Calu3 (cell line): ENCODE results near the gene SPHK2. TPM values are rescaled to one million over a fixed set of nuclear protein-coding genes. Genes with fewer than 3 reads are reported as not detected.
"Not testable (repeated sequence)": the region's sequence is repeated elsewhere in the genome, so short reads cannot be mapped to it uniquely, and the experiment has no call there.

Experiments
- BruUV-seq: library from RNA; stranded (reverse); fragments of 400-500 nt; replicated peaks from 2 replicates; lab custom pipeline; 2021; lab: Mats Ljungman, UMichigan
- CTCF ChIA-PET: fragments of 300-600 bp; sonication (Branson Sonifier 250); formaldehyde crosslinking; loops from one replicate; lab custom pipeline; 2022; ENCODE audit warnings: antibody characterized with exemption; lab: Charles Lee
- DNase-seq: peaks from one replicate; pipeline ENCODE4 v3.0.0; 2022
- H3K27ac Mint-ChIP-seq: one replicate; pipeline ENCODE4 v1.8.0; 2022; ENCODE audit warnings: mixed read lengths; ENCODE audit not compliant: unreplicated experiment
- H3K27me3 Mint-ChIP-seq: one replicate; pipeline ENCODE4 v1.8.0; 2022; ENCODE audit warnings: mixed read lengths; ENCODE audit not compliant: unreplicated experiment
- H3K36me3 Mint-ChIP-seq: one replicate; pipeline ENCODE4 v1.8.0; 2022; ENCODE audit warnings: mild to moderate bottlenecking, moderate library complexity, mixed read lengths; ENCODE audit not compliant: insufficient read depth, unreplicated experiment
- H3K4me1 Mint-ChIP-seq: one replicate; pipeline ENCODE4 v1.8.0; 2022; ENCODE audit warnings: mild to moderate bottlenecking, low read depth, mixed read lengths; ENCODE audit not compliant: unreplicated experiment
- H3K4me3 Mint-ChIP-seq: one replicate; pipeline ENCODE4 v1.8.0; 2022; ENCODE audit warnings: mild to moderate bottlenecking, low read depth, moderate library complexity, mixed read lengths; ENCODE audit not compliant: unreplicated experiment
- H3K9me3 Mint-ChIP-seq: one replicate; pipeline ENCODE4 v1.8.0; 2022; ENCODE audit warnings: low read depth, mixed read lengths; ENCODE audit not compliant: unreplicated experiment
- intact Hi-C: fragments of 100-400 bp; cut with micrococcal nuclease; formaldehyde crosslinking; loops from one replicate; pipeline ENCODE4 v1.10.0; 2022; ENCODE audit not compliant: unreplicated experiment
- total RNA-seq: library from RNA; stranded (reverse); gene quantifications from 2 replicates; pipeline ENCODE4 v1.2.3, GENCODE V29; 2022
- TF ChIP-seq, protein P1 (sequence below): fragments of 200-600 bp; IDR thresholded peaks from one replicate; pipeline ENCODE4 v1.8.0; 2022; ENCODE audit warnings: antibody characterized with exemption; ENCODE audit not compliant: unreplicated experiment

The SPHK2 gene
- total RNA-seq, 1 experiment from 2014 or later = 24.2 TPM

GRCh38 chr19:48651683-48652048 is 32.4 kb downstream of the SPHK2 start:
- no peaks in the 10 kb centered on the region for H3K36me3 Mint-ChIP-seq
- no TSS peak for BruUV-seq
- H3K27me3 Mint-ChIP-seq = peaks cover 17% of the 10 kb centered on the region
- no peak overlapping the region for H3K27ac Mint-ChIP-seq
- no peak for DNase-seq
- intact Hi-C loops = no loop called here
- H3K4me1 Mint-ChIP-seq = peaks cover 10% of the 10 kb centered on the region
- TF ChIP-seq, protein P1, sequence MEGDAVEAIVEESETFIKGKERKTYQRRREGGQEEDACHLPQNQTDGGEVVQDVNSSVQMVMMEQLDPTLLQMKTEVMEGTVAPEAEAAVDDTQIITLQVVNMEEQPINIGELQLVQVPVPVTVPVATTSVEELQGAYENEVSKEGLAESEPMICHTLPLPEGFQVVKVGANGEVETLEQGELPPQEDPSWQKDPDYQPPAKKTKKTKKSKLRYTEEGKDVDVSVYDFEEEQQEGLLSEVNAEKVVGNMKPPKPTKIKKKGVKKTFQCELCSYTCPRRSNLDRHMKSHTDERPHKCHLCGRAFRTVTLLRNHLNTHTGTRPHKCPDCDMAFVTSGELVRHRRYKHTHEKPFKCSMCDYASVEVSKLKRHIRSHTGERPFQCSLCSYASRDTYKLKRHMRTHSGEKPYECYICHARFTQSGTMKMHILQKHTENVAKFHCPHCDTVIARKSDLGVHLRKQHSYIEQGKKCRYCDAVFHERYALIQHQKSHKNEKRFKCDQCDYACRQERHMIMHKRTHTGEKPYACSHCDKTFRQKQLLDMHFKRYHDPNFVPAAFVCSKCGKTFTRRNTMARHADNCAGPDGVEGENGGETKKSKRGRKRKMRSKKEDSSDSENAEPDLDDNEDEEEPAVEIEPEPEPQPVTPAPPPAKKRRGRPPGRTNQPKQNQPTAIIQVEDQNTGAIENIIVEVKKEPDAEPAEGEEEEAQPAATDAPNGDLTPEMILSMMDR = no peak
- no peak overlapping the region for H3K4me3 Mint-ChIP-seq
- CTCF ChIA-PET = interaction anchor here (0.7 kb wide), 1 partner anchor 8 kb away, joined by 7 read pairs; no protein-coding TSS in a partner anchor
- no peaks in the 10 kb centered on the region for H3K9me3 Mint-ChIP-seq

GRCh38 chr19:48654299-48655059 is 35.2 kb downstream of the SPHK2 start:
- H3K9me3 Mint-ChIP-seq = no peaks in the 10 kb centered on the region
- intact Hi-C loops = no loop called here
- peaks cover 9% of the 10 kb centered on the region for H3K4me1 Mint-ChIP-seq
- TF ChIP-seq, protein P1 = no peak
- H3K4me3 Mint-ChIP-seq = no peak overlapping the region
- DNase-seq = no peak
- CTCF ChIA-PET = interaction anchor here (0.6 to 1.1 kb wide), 2 partner anchors 12 to 23 kb away, joined by 4 to 8 read pairs; no protein-coding TSS in a partner anchor
- no peaks in the 10 kb centered on the region for H3K36me3 Mint-ChIP-seq
- H3K27ac Mint-ChIP-seq = no peak overlapping the region
- no TSS peak for BruUV-seq
- H3K27me3 Mint-ChIP-seq = no peaks in the 10 kb centered on the region

DNA sequence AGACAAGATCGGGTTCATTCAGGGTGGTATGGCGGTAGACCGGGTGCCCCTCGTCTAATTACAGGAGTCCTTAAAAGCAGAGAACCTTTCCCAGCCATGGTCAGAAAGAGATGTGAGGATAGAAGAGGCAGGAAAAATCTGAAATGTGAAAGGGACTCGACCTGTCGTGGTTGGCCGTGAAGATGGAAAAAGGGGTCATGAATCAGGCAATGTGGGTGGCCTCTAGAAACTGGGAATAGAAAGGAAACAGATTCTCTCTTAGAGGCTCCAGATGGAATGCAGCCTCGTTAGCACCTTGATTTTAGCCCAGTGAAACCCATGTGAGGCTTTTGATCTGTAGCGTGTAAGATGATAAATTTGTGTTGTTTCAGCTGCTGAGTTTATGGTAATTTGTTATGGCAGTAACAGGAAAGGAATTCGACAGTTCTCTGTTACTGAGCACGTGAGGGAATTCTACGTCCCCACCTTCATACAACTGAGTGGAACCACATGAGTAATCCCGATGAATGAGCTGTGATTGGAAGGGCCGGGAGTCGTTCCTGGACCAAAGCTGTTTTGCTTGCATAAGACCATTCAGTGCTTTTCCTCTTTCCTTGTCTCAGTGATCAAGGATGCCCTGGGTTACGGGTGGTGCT is 37.7 kb downstream of the SPHK2 start:
- CTCF ChIA-PET = interaction anchor here (0.7 to 1.1 kb wide), 4 partner anchors 10 to 19 kb away, joined by 3 to 6 read pairs (median 3); partner anchors contain the start of gene CA11
- TF ChIP-seq, protein P1 = no peak
- Mint-ChIP-seq H3K4me1 (peaks cover 17% of the 10 kb centered on the region), H3K4me3 (no peak overlapping the region), H3K27me3 (no peaks in the 10 kb centered on the region), H3K9me3 (no peaks in the 10 kb centered on the region), H3K36me3 (peaks cover 6% of the 10 kb centered on the region), H3K27ac (no peak overlapping the region)
- DNase-seq = no peak
- BruUV-seq = no TSS peak
- intact Hi-C loops = no loop called here

GRCh38 chr19:48657828-48658227 is 38.5 kb downstream of the SPHK2 start:
- DNase-seq, intact Hi-C loops, H3K27ac Mint-ChIP-seq, H3K27me3 Mint-ChIP-seq, H3K9me3 Mint-ChIP-seq, H3K36me3 Mint-ChIP-seq, H3K4me3 Mint-ChIP-seq, BruUV-seq: not testable (repeated sequence)
- peaks cover 17% of the 10 kb centered on the region for H3K4me1 Mint-ChIP-seq
- CTCF ChIA-PET = interaction anchor here (0.7 to 1.1 kb wide), 2 partner anchors 12 to 18 kb away, joined by 3 to 6 read pairs; partner anchors contain the start of gene CA11
